Measurements from ENCODE around the gene KCNJ6.
"Not testable (repeated sequence)": the region's sequence is repeated elsewhere in the genome, so short reads cannot be mapped to it uniquely, and the experiment has no call there.

Gene KCNJ6

DNA sequence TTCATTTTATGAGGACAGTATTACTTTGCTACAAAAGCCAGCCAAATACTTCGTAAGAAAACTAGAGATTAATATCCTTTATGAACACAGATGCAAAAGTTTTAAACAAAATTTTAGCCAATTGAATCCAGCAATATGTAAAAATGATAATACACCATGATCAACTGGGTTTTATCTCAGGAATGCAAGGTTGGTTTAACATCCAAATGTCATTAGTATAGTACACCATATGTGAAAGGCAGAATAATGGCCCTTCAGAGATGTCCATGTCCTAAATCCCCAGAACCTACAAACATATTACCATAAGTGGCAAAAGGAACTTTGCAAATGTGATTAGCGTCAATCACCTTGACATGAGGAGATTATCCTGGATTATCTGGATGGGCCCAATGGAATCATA lies 16.7 kb upstream of the KCNJ6 start:
- TF ChIP-seq, protein P1, sequence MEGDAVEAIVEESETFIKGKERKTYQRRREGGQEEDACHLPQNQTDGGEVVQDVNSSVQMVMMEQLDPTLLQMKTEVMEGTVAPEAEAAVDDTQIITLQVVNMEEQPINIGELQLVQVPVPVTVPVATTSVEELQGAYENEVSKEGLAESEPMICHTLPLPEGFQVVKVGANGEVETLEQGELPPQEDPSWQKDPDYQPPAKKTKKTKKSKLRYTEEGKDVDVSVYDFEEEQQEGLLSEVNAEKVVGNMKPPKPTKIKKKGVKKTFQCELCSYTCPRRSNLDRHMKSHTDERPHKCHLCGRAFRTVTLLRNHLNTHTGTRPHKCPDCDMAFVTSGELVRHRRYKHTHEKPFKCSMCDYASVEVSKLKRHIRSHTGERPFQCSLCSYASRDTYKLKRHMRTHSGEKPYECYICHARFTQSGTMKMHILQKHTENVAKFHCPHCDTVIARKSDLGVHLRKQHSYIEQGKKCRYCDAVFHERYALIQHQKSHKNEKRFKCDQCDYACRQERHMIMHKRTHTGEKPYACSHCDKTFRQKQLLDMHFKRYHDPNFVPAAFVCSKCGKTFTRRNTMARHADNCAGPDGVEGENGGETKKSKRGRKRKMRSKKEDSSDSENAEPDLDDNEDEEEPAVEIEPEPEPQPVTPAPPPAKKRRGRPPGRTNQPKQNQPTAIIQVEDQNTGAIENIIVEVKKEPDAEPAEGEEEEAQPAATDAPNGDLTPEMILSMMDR (IDR thresholded peaks at IDR 0.05; ENCODE audit: low read depth, low read length) = no peak

DNA sequence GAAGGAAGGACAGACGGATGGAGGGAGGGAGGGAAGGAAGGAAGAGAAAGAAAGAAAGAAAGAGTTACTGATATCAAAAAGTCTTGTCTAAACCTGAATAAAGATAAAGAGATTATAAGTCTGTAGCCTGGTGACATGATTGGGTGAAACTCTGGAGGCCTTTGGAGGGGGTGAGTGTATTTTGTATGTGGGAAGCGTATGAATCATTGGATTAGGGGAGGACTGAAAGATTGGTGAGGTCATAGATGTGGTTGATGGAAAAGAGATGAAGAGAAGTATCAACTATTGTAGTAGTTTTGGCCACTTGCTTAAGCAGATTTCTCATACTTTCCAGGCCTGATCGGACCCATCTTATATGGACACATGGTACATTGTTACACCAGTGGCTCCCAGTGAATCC lies 11.5 kb upstream of the KCNJ6 start:
- Histone ChIP-seq H3K27ac (no peak overlapping the region), H3K36me3 (no peaks in the 10 kb centered on the region), H3K4me3 (ENCODE audit: low read depth, low read length) (no peak overlapping the region), H3K9me3 (ENCODE audit: severe bottlenecking) (peaks cover 7% of the 10 kb centered on the region), H3K27me3 (ENCODE audit: insufficient read depth, low read depth, severe bottlenecking) (no peaks in the 10 kb centered on the region)
- DNase-seq = no peak
- TF ChIP-seq, protein P1 (IDR thresholded peaks at IDR 0.05; ENCODE audit: low read depth, low read length) = no peak

More for the DNA sequence above, 16.7 kb upstream of the KCNJ6 start:
- H3K4me3 ChIP-seq (ENCODE audit: low read depth, low read length) = no peak overlapping the region
- no peaks in the 10 kb centered on the region for H3K36me3 ChIP-seq
- DNase-seq = peak; percentile 34
- no peaks in the 10 kb centered on the region for H3K27me3 ChIP-seq (ENCODE audit: insufficient read depth, low read depth, severe bottlenecking)
- no peak overlapping the region for H3K27ac ChIP-seq
- peaks cover 7% of the 10 kb centered on the region for H3K9me3 ChIP-seq (ENCODE audit: severe bottlenecking)

DNA sequence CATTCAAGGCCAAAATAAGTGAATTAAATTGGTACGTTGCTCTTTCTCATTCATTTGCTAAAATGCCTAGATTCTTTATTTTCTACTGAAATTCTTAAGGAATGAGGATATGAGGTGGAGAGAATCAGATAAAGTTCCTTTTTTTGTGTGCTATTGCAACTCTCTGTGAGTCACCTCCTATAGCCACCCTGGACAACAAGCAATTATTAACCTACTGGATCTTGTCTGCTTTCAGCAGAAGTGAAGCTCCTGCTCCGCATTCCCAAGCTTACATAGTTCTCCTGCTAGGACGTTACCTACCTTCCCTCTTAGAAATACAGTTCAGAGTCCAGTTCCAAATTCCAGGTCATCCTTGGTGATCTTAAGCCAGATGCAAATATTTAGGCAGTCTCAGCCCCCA lies 4.8 kb upstream of the KCNJ6 start:
- Histone ChIP-seq H3K4me3 (ENCODE audit: low read depth, low read length) (no peak overlapping the region), H3K9me3 (ENCODE audit: severe bottlenecking) (peaks cover 3% of the 10 kb centered on the region), H3K36me3 (no peaks in the 10 kb centered on the region), H3K27ac (no peak overlapping the region), H3K27me3 (ENCODE audit: insufficient read depth, low read depth, severe bottlenecking) (no peaks in the 10 kb centered on the region)
- TF ChIP-seq, protein P1 (IDR thresholded peaks at IDR 0.05; ENCODE audit: low read depth, low read length) = no peak
- no peak for DNase-seq

DNA sequence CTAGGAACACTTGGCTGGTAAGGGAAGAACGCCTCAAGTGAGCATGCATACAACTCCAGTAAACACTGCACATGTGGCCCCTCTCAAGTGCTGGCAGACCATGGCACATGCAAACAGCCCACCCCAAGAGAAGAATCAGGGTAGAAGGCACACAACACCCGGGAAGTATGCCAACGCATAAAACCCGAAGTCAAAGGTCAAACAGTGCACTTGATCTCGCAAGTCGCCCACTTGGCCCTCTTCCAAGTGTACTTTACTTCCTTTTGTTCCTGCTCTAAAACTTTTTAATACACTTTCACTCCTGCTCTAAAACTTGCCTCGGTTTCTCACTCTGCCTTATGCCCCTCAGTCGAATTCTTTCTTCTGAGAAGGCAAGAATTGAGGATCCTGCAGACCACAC lies 4.0 kb upstream of the KCNJ6 start:
- not testable (repeated sequence) for H3K36me3 ChIP-seq; DNase-seq; H3K9me3 ChIP-seq (ENCODE audit: severe bottlenecking); H3K27me3 ChIP-seq (ENCODE audit: insufficient read depth, low read depth, severe bottlenecking); H3K27ac ChIP-seq; H3K4me3 ChIP-seq (ENCODE audit: low read depth, low read length)

DNA sequence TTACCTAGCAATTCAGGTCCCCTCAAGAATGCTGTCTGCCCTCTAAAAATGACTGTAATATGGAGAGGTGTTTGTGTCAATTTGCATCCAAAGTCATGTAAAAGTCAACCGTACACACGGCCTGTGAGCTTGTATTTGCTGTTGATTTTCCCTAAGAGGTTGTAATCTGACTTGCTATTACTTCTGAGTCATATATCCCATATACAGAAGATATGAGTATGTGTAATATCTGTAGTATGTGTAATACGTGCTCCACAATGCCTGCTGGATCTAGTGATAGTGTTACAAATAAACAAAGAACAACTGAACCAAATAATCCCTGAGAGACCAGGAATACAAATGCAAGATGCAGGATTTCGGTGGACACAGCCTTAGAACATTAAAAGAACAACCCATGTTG lies 1.4 kb upstream of the KCNJ6 start:
- no peak for DNase-seq

DNA sequence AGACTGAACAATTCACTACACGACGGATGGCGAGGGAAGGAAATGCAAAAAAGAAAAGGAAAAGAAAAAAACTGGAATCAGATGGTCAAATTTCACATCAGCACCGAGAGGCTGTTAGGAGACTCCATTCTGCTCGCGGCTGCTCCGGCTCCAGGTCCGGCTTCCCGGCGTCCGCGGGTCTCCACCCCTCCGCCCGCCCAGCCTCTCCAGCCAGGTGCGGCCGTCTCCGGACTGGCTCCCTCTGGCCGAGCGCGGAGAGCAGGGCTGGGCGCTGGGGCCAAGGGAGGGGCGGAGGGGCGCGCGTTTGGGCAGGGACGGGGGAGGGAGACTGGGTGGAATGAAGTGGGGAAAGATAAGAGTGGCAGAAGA lies 332 bp downstream of the KCNJ6 start:
- Histone ChIP-seq H3K36me3 (no peaks in the 10 kb centered on the region), H3K27me3 (ENCODE audit: insufficient read depth, low read depth, severe bottlenecking) (peaks cover 4% of the 10 kb centered on the region), H3K9me3 (ENCODE audit: severe bottlenecking) (peaks cover 3% of the 10 kb centered on the region), H3K4me3 (ENCODE audit: low read depth, low read length) (peak overlapping the region; percentile 94), H3K27ac (peak overlapping the region; percentile 24; the same call in 1 of the 2 replicates)
- peak; percentile 63 for DNase-seq
- TF ChIP-seq, protein P1 (IDR thresholded peaks at IDR 0.05; ENCODE audit: low read depth, low read length) = no peak

More for the DNA sequence above, 1.4 kb upstream of the KCNJ6 start:
- H3K4me3 ChIP-seq (ENCODE audit: low read depth, low read length) = no peak overlapping the region
- TF ChIP-seq, protein P1 (IDR thresholded peaks at IDR 0.05; ENCODE audit: low read depth, low read length) = no peak
- H3K36me3 ChIP-seq = no peaks in the 10 kb centered on the region
- no peak overlapping the region for H3K27ac ChIP-seq
- peaks cover 4% of the 10 kb centered on the region for H3K27me3 ChIP-seq (ENCODE audit: insufficient read depth, low read depth, severe bottlenecking)
- peaks cover 3% of the 10 kb centered on the region for H3K9me3 ChIP-seq (ENCODE audit: severe bottlenecking)
